Heart right ventricle (tissue), 16 donors: ENCODE measurements around the gene PLXND1. TPM values are rescaled to one million over a fixed set of nuclear protein-coding genes. Genes with fewer than 3 reads are reported as not detected.
"Not testable (repeated sequence)": the region's sequence is repeated elsewhere in the genome, so short reads cannot be mapped to it uniquely, and the experiment has no call there.

Source experiments
- ATAC-seq, 8 donors: fragments of 200-7000 bp; cut with Tn5 transposase; one replicate each; pipeline ENCODE4 v1.9.1; 2020; ENCODE audit warnings: mild to moderate bottlenecking in 8 of 8, moderate library complexity in 8 of 8, moderate number of reproducible peaks in 1 of 8
- DNase-seq, 2 donors: peaks; one replicate each; pipeline ENCODE4 v3.0.0-alpha.2; 2020
- H3K27ac ChIP-seq, 10 donors: fragments of 200-600 bp; sonication (generic) in 2 of 10; one replicate each; pipeline versions ENCODE4 v1.5.0 to v1.8.0; 2020 to 2022; ENCODE audit warnings: mild to moderate bottlenecking in 3 of 10
- H3K27me3 ChIP-seq, 7 donors: fragments of 200-600 bp; one replicate each; pipeline ENCODE4 v1.8.0; 2021 to 2022; ENCODE audit warnings: mild to moderate bottlenecking in 2 of 7
- H3K36me3 ChIP-seq, 9 donors: fragments of 200-600 bp; sonication (generic) in 1 of 9; one replicate each; pipeline versions ENCODE4 v1.5.0 to v1.8.0; 2020 to 2022; ENCODE audit warnings: mild to moderate bottlenecking in 2 of 9
- H3K4me1 ChIP-seq, 9 donors: fragments of 200-600 bp; sonication (generic) in 1 of 9; one replicate each; pipeline versions ENCODE4 v1.5.0 to v1.8.0; 2020 to 2022; ENCODE audit warnings: mild to moderate bottlenecking in 4 of 9
- H3K4me3 ChIP-seq, 10 donors: fragments of 200-600 bp; sonication (generic) in 2 of 10; one replicate each; pipeline versions ENCODE4 v1.5.0 to v1.8.0; 2020 to 2022; ENCODE audit warnings: mild to moderate bottlenecking in 7 of 10, moderate library complexity in 2 of 10
- H3K9me3 ChIP-seq, 11 donors: fragments of 200-600 bp in 10 of 11; sonication (generic) in 2 of 11; one replicate each; pipeline versions ENCODE4 v1.5.0 to v1.8.0; 2013 to 2022; ENCODE audit warnings: mild to moderate bottlenecking in 2 of 11, control low read depth in 1 of 11, moderate library complexity in 1 of 11
- CTCF ChIP-seq, 9 donors: fragments of 200-600 bp; sonication (generic) in 2 of 9; IDR thresholded peaks; one replicate each; pipeline versions ENCODE4 v1.5.0 to v1.8.0; 2021 to 2022; ENCODE audit warnings: antibody characterized with exemption in 9 of 9, mild to moderate bottlenecking in 5 of 9, moderate library complexity in 1 of 9
- WGBS, 2 donors: extraction: QIAGEN DNeasy Blood & Tissue Kit; methylation state at CpG; one replicate each; pipeline ENCODE4 v1.1.7; 2013; ENCODE audit warnings: inconsistent platforms in 1 of 2; 5-methylcytosine and 5-hydroxymethylcytosine counted together
- intact Hi-C, 10 donors: fragments of 100-400 bp; cut with DNase I; formaldehyde crosslinking; loops; one replicate each; pipeline versions ENCODE4 v1.11.1 to v1.14.2; 2022
- polyA plus RNA-seq, 2 donors: library from polyadenylated mRNA; stranded (reverse); fragments of 200-250 nt; gene quantifications; one replicate each; pipeline ENCODE4 v1.2.3, GENCODE V29; 2013
- total RNA-seq, 10 donors: library from RNA; stranded (reverse); fragmentation: NEBNext Ultra II Directional in 3 of 10; extraction: Animal tissue kit (Norgen Biotek cat#: 25700) in 3 of 10; gene quantifications; one replicate each; pipeline versions ENCODE4 v1.2.1 to v1.2.4, GENCODE V29; 2021 to 2023
- donor health status: Arrhythmogenic right ventricular cardiomyopathy.
- donor health status: ischemic (EF 13 %, LVEDD 7.1; RV severe dilation, severe dysfunction).
- donor health status: healthy with polysubstance abuse.
- donor health status: DM: no; HTN: yes; CAD: no.
- donor health status: DM: no; HTN: no; CAD: no.
- donor health status: ischemic (EF 25% LVEDD 6.9; RV normal size, moderate dysfunction).
- donor health status: ischemic (EF 25% LVEDD 5.7; RV mildly dilated, moderate dysfunction).
- donor health status: healthy.
- donor health status: DM: yes; HTN: yes; CAD: no.
- donor health status: Ischemic cardiomyopathy.
- donor health status: ischemic (EF 35%, LVEDD 5.7; RV mildly dilated, moderate dysfunction).
- donor health status: nonischemic (EF 11% LVEDD 7.7; RV severe dilation, severe dysfunction).
- donor health status: DM: yes; HTN: yes; CAD: no.
- donor health status: PGD.
- donor health status: ischemic (EF 29% LVEDD 5.4; RV normal size, mild dysfunction).
- donor health status: nonischemic (EF 23%, LVEDD 6.1; RV moderate dilation, normal function).

PLXND1 gene
- total and polyA plus RNA-seq, 12 donors, result 40.9 to 169 (median 65.8) TPM

- ATAC-seq (no peak), DNase-seq (no peak)
- no peak for TF ChIP-seq CTCF (IDR thresholded peaks at IDR 0.05)
- WGBS, 2 donors, result 90 to 99% methylated on average over 3 of the region's 3 CpGs
- H3K27me3 ChIP-seq, result no peaks in the 10 kb centered on the region
- intact Hi-C loops, result loop anchor here in 1 of 10 donors (5.0 kb wide), 1 partner anchor 182 kb away; no protein-coding TSS in a partner anchor
- H3K27ac ChIP-seq, result no peak overlapping the region
- no peak overlapping the region for H3K4me3 ChIP-seq
- peaks cover 0 to 5% (median 0%) of the 10 kb centered on the region in 9 donors for H3K36me3 ChIP-seq
- no peaks in the 10 kb centered on the region for H3K9me3 ChIP-seq
- peaks cover 0 to 4% (median 0%) of the 10 kb centered on the region in 9 donors for H3K4me1 ChIP-seq
Measured at GRCh38 chr3:129644836-129645235, 38.4 kb upstream of the PLXND1 start.

- H3K9me3 ChIP-seq, H3K27ac ChIP-seq, H3K36me3 ChIP-seq, H3K27me3 ChIP-seq, intact Hi-C loops, ATAC-seq, DNase-seq, H3K4me1 ChIP-seq, H3K4me3 ChIP-seq: not testable (repeated sequence)
- WGBS, 2 donors, result 52 to 55% methylated on average over 8 to 9 of the region's 10 CpGs
Measured at GRCh38 chr3:129641567-129642260, 35.2 kb upstream of the PLXND1 start.

- ATAC-seq, H3K4me1 ChIP-seq, H3K4me3 ChIP-seq, intact Hi-C loops, H3K36me3 ChIP-seq, H3K9me3 ChIP-seq, DNase-seq, H3K27me3 ChIP-seq, H3K27ac ChIP-seq: not testable (repeated sequence)
- WGBS, 2 donors, result 90 to 92% methylated on average over 7 of the region's 7 CpGs
Measured at GRCh38 chr3:129640985-129641384, 34.5 kb upstream of the PLXND1 start.

- no peak for DNase-seq
- H3K36me3 ChIP-seq, result no peaks in the 10 kb centered on the region
- TF ChIP-seq CTCF (IDR thresholded peaks at IDR 0.05), result no peak
- H3K27me3 ChIP-seq, result no peaks in the 10 kb centered on the region
- no peaks in the 10 kb centered on the region for H3K4me1 ChIP-seq
- no peak overlapping the region for H3K4me3 ChIP-seq
- H3K9me3 ChIP-seq, result peaks cover 0 to 14% (median 0%) of the 10 kb centered on the region in 11 donors
- 63 to 65% methylated on average over 3 of the region's 3 CpGs for WGBS, 2 donors
- ATAC-seq, result no peak
- intact Hi-C loops, result loop anchor here in 1 of 10 donors (10.0 kb wide), 1 partner anchor 286 kb away; no protein-coding TSS in a partner anchor
- H3K27ac ChIP-seq, result no peak overlapping the region
Measured at GRCh38 chr3:129638481-129638880, 32.0 kb upstream of the PLXND1 start.

GRCh38 chr3:129636082-129636481 lies 29.6 kb upstream of the PLXND1 start:
- no peak for ATAC-seq
- intact Hi-C loops, result loop anchor here in 1 of 10 donors (10.0 kb wide), 1 partner anchor 289 kb away; no protein-coding TSS in a partner anchor
- Histone ChIP-seq H3K9me3 (peaks cover 0 to 14% (median 0%) of the 10 kb centered on the region in 11 donors), H3K27me3 (no peaks in the 10 kb centered on the region), H3K4me1 (no peaks in the 10 kb centered on the region), H3K27ac (no peak overlapping the region), H3K36me3 (no peaks in the 10 kb centered on the region), H3K4me3 (no peak overlapping the region)
- WGBS, 2 donors, result 88% methylated on average over 3 of the region's 3 CpGs
- no peak for DNase-seq
- TF ChIP-seq CTCF (IDR thresholded peaks at IDR 0.05), result no peak
